ENCODE data around the gene CFAP65.

CFAP65 gene

GRCh38 chr2:218980735-218981389 lies 60.5 kb downstream of the CFAP65 start:
- H3K27me3 Mint-ChIP-seq: peaks cover 66 to 90% of the 10 kb centered on the region in 2 donors
- H3K4me1 Mint-ChIP-seq: peaks cover 25 to 42% of the 10 kb centered on the region in 2 donors
- no peaks in the 10 kb centered on the region for H3K9me3 Mint-ChIP-seq
- peaks cover 0 to 2% of the 10 kb centered on the region in 2 donors for H3K36me3 Mint-ChIP-seq
- peak overlapping the region; percentile 92 for H3K27ac Mint-ChIP-seq
- ATAC-seq (replicated peaks) (no peak), DNase-seq (no peak)
- H3K4me3 Mint-ChIP-seq: peak overlapping the region; percentile 61 to 70

GRCh38 chr2:218979846-218980734 lies 61.2 kb downstream of the CFAP65 start:
- peak; percentile 80 for DNase-seq
- Mint-ChIP-seq H3K36me3 (peaks cover 0 to 2% of the 10 kb centered on the region in 2 donors), H3K9me3 (no peaks in the 10 kb centered on the region), H3K27me3 (peaks cover 68 to 90% of the 10 kb centered on the region in 2 donors), H3K27ac (peak overlapping the region; percentile 75), H3K4me3 (peak overlapping the region; percentile 76 to 86), H3K4me1 (peaks cover 22 to 36% of the 10 kb centered on the region in 2 donors)
- ATAC-seq (replicated peaks): peak; percentile 94 to 95

DNA sequence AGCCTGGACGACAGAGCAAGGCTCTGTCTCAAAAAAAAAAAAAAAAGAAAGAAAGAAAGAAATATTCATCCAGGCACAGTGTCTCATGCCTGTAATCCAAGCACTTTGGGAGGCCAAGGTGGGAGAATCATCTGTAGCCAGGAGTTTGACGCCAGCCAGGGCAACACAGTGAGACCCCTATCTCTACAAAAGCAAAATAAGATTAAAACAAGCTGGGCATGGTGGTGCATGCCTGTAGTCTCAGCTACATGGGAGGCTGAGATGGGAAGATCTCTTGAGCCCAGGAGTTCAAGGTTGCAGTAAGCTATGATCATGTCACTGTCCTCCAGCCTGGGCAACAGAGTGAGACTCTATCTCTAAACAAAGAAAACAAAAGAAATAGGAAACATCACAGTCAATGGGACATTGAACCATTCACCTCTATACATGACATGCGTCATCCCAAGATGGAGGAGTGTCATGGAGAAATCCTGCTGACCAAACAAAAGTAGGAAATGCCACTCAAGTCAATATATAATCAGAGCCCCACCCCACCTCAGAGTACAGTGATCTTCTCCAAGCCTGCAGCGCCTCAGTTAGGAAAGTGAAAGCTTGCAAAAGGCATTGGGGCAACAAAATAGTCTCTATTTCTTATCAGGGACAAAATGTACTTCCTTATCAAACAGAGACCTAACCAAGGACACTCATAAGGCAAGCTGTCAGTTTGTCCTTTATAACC lies 66.1 kb downstream of the CFAP65 start:
- peaks cover 0 to 2% of the 10 kb centered on the region in 2 donors for H3K36me3 Mint-ChIP-seq
- ATAC-seq (replicated peaks) (no peak), DNase-seq (no peak)
- H3K4me1 Mint-ChIP-seq: peaks cover 5 to 9% of the 10 kb centered on the region in 2 donors
- H3K4me3 Mint-ChIP-seq: no peak overlapping the region
- peaks cover 52 to 70% of the 10 kb centered on the region in 2 donors for H3K27me3 Mint-ChIP-seq
- H3K27ac Mint-ChIP-seq: no peak overlapping the region
- H3K9me3 Mint-ChIP-seq: no peaks in the 10 kb centered on the region

GRCh38 chr2:218970894-218971293 lies 70.4 kb downstream of the CFAP65 start:
- ATAC-seq (replicated peaks): no peak
- no peaks in the 10 kb centered on the region for H3K36me3 Mint-ChIP-seq
- no peak overlapping the region for H3K4me3 Mint-ChIP-seq
- H3K27me3 Mint-ChIP-seq: peaks cover 57 to 65% of the 10 kb centered on the region in 2 donors
- no peak overlapping the region for H3K27ac Mint-ChIP-seq
- peaks cover 0 to 2% of the 10 kb centered on the region in 2 donors for H3K9me3 Mint-ChIP-seq
- no peaks in the 10 kb centered on the region for H3K4me1 Mint-ChIP-seq
- no peak for DNase-seq

DNA sequence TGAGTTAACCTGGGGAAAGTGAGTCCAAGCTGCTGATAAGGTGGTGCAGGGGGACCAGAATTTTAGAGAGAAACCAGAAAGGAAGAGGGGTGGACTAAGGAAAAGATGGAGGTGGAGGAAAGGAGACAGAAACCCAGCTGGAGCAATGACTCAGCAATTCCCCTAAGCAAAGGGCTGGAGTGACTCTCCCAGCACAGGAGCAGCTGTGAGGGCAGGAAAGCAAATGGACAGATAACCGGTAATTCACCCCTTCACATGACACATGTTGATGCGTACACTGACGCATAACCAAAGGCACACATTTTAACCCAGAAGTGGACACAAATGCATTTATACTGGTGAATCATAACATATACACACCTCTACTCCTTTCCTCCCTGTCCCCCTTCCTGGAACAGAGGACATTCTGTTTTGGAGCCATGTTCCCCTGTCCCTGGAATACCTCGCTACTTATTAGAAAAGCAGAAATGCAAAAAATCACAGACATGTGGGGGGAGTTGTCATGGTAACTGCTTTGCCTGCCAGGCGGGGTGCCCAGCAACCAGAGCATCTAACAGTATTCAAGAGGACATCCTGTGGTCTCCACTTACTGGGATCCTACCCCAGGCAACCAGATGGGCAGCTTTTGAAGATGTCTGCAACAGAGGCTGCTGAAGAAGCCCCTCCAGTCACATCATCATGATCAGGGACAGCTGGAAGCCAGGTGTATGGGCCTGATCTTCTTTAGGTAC lies 77.1 kb downstream of the CFAP65 start:
- Mint-ChIP-seq H3K36me3 (peaks cover 0 to 5% of the 10 kb centered on the region in 2 donors), H3K9me3 (peaks cover 0 to 3% of the 10 kb centered on the region in 2 donors), H3K4me1 (peaks cover 10 to 26% of the 10 kb centered on the region in 2 donors), H3K4me3 (no peak overlapping the region), H3K27ac (no peak overlapping the region), H3K27me3 (peaks cover 55 to 86% of the 10 kb centered on the region in 2 donors)
- ATAC-seq (replicated peaks) (no peak), DNase-seq (no peak)

DNA sequence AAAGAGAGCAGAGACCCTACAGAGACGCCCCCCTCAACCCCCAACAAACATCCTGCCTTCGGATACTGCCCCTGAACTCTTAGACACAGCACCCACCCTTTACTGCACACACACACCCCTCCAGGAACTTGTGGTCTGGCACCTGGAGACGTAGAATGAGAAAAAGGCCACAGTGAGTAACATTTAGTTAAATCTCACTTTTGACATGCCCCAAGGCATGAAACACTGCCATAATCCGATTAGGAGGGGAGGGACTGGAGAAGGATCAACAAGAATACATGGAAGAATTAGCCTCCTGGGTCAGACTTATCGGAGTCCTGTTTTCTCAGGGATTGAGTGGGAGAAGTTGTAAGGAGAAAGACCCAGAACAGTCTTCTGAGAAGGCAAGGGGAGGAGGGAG lies 77.7 kb downstream of the CFAP65 start:
- no peak overlapping the region for H3K4me3 Mint-ChIP-seq

GRCh38 chr2:218962859-218963492 lies 78.3 kb downstream of the CFAP65 start:
- Mint-ChIP-seq H3K36me3 (peaks cover 0 to 5% of the 10 kb centered on the region in 2 donors), H3K27ac (no peak overlapping the region), H3K27me3 (peaks cover 60 to 89% of the 10 kb centered on the region in 2 donors), H3K4me1 (peaks cover 12 to 30% of the 10 kb centered on the region in 2 donors), H3K9me3 (peaks cover 0 to 3% of the 10 kb centered on the region in 2 donors), H3K4me3 (no peak overlapping the region)
- ATAC-seq (replicated peaks) (no peak), DNase-seq (no peak)

More for the DNA sequence above, 77.7 kb downstream of the CFAP65 start:
- Mint-ChIP-seq H3K27me3 (peaks cover 57 to 86% of the 10 kb centered on the region in 2 donors), H3K36me3 (peaks cover 0 to 5% of the 10 kb centered on the region in 2 donors), H3K27ac (no peak overlapping the region), H3K9me3 (peaks cover 0 to 3% of the 10 kb centered on the region in 2 donors), H3K4me1 (peaks cover 12 to 30% of the 10 kb centered on the region in 2 donors)
- no peak for DNase-seq
- no peak for ATAC-seq (replicated peaks)

DNA sequence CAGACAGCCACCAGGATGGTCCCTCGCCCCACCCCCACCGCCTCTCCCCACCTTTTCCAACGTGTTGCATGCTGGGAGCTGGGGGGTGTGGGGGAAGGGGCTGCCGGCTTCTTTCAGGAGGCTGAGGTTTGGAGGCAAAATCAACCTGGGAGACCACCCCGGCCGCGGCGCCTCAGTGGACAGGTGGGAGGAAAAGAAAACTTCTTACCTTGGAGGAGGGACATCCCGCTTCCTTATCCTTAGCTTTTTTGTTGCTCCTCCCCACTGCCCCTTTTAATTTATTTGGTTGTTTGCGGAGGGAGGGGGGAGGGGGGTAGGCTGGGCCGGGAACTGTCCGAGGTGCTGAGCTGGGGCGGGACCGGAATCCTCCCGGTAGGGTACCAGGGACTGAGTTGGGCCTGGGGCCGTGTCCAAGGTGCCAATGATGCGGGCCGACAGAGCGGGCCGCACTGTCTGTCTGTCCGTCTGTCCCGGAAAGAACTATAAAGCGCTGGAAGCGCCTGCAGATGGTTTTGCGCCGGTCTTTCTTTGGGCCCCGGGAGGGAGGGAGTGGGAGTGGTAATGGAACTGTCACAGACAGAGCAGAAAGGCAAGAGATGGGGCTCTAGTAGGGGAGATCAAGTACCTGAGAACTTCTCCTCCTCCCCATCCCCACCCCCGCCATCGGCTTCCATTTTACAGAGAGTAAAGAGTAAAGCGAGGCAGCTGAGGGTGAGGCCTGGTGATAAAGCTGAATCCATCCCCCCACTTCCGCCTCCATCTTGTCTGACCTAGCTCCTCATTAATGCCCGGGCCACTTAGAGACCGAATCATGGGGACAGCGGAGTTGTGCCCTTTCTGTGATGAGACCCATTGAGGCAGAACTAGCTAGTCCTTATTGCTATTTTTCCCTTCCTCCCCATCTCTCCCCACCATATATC lies 79.4 kb downstream of the CFAP65 start:
- Mint-ChIP-seq H3K27ac (no peak overlapping the region), H3K36me3 (peaks cover 0 to 5% of the 10 kb centered on the region in 2 donors), H3K9me3 (peaks cover 0 to 3% of the 10 kb centered on the region in 2 donors), H3K4me3 (no peak overlapping the region), H3K4me1 (peaks cover 12 to 30% of the 10 kb centered on the region in 2 donors), H3K27me3 (peaks cover 67 to 92% of the 10 kb centered on the region in 2 donors)
- ATAC-seq (replicated peaks) (no peak), DNase-seq (no peak)

- Mint-ChIP-seq H3K4me3 (peak overlapping the region; percentile 52 to 55), H3K27ac (peak overlapping the region; percentile 2), H3K27me3 (peaks cover 61 to 92% of the 10 kb centered on the region in 2 donors), H3K9me3 (peaks cover 0 to 3% of the 10 kb centered on the region in 2 donors), H3K36me3 (peaks cover 0 to 5% of the 10 kb centered on the region in 2 donors), H3K4me1 (peaks cover 12 to 30% of the 10 kb centered on the region in 2 donors)
- ATAC-seq (replicated peaks): no peak
- DNase-seq: no peak
Observed at GRCh38 chr2:218961229-218961628, 80.1 kb downstream of the CFAP65 start.

DNA sequence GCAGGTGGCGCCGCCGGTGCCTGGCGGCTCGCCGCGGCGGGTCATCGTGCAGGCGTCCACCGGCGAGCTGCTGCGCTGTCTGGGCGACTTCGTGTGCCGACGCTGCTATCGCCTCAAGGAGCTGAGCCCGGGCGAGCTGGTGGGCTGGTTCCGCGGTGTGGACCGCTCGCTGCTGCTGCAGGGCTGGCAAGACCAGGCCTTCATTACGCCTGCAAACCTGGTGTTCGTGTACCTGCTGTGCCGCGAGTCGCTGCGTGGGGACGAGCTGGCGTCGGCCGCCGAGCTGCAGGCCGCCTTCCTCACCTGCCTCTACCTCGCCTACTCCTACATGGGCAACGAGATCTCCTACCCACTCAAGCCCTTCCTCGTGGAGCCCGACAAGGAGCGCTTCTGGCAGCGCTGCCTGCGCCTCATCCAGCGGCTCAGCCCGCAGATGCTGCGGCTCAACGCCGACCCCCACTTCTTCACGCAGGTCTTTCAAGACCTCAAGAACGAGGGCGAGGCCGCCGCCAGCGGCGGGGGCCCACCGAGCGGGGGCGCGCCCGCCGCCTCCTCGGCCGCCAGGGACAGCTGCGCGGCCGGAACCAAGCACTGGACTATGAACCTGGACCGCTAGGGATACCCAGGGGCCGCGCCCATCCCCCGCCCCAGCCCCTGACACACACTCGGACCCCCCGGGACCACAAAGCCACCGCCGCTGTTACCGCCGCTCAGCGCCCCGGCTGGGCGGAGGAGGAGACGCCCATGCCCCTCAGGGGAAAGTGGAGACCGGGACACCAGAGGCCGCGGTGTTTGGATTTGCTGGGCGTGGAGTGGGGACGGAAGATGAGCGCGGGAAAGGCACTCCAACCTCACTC lies 80.8 kb downstream of the CFAP65 start:
- peak overlapping the region; percentile 62 to 68 for H3K4me3 Mint-ChIP-seq
- H3K27ac Mint-ChIP-seq: peak overlapping the region; percentile 79

GRCh38 chr2:218959761-218960308 lies 81.5 kb downstream of the CFAP65 start:
- H3K27ac Mint-ChIP-seq: no peak overlapping the region
- H3K27me3 Mint-ChIP-seq: peaks cover 67 to 91% of the 10 kb centered on the region in 2 donors
- no peak for ATAC-seq (replicated peaks)
- H3K4me1 Mint-ChIP-seq: peaks cover 12 to 30% of the 10 kb centered on the region in 2 donors
- peak overlapping the region; percentile 7 to 73 for H3K4me3 Mint-ChIP-seq
- H3K36me3 Mint-ChIP-seq: peaks cover 0 to 5% of the 10 kb centered on the region in 2 donors
- no peak for DNase-seq
- peaks cover 0 to 3% of the 10 kb centered on the region in 2 donors for H3K9me3 Mint-ChIP-seq

More for the DNA sequence above, 80.8 kb downstream of the CFAP65 start:
- ATAC-seq (replicated peaks) (no peak), DNase-seq (no peak)
- peaks cover 0 to 5% of the 10 kb centered on the region in 2 donors for H3K36me3 Mint-ChIP-seq
- peaks cover 0 to 3% of the 10 kb centered on the region in 2 donors for H3K9me3 Mint-ChIP-seq
- H3K4me1 Mint-ChIP-seq: peaks cover 12 to 30% of the 10 kb centered on the region in 2 donors
- H3K27me3 Mint-ChIP-seq: peaks cover 61 to 91% of the 10 kb centered on the region in 2 donors
